HCT116 (cell line): Measurements from ENCODE around the gene PPM1A. TPM values are rescaled to one million over a fixed set of nuclear protein-coding genes. Genes with fewer than 3 reads are reported as not detected.

Source experiments
- ATAC-seq: fragments of 200-7000 bp; cut with Tn5 transposase; 2 replicates; pipeline ENCODE4 v1.9.1; 2020; ENCODE audit warnings: mild to moderate bottlenecking, moderate library complexity
- BruUV-seq: library from RNA; stranded (reverse); fragments of 400-500 nt; replicated peaks from 2 replicates; lab custom pipeline; 2021; lab: Mats Ljungman, UMichigan
- CTCF ChIA-PET: fragments of 300-600 bp; sonication (Branson Sonifier 250); formaldehyde crosslinking; loops from one replicate; lab custom pipeline; 2021; ENCODE audit warnings: antibody characterized with exemption; lab: Charles Lee
- POLR2A ChIA-PET: fragments of 300-600, 350-600 bp; sonication (Branson Sonifier 250); formaldehyde crosslinking; loops from one replicate; lab custom pipeline; 2021; ENCODE audit warnings: antibody characterized with exemption; lab: Charles Lee
- RAD21 ChIA-PET, 2 experiments: fragments of 300-600 bp; sonication (Branson Sonifier 250); formaldehyde crosslinking; loops; one replicate each; lab custom pipeline; 2023; ENCODE audit warnings: low total read pairs in 2 of 2; ENCODE audit not compliant: uncharacterized antibody in 2 of 2, unreplicated experiment in 2 of 2, low non-redundant PET in 1 of 2; lab: Charles Lee
- DNase-seq: peaks from one replicate; pipeline ENCODE4 v3.0.0-alpha.2; 2010; ENCODE audit warnings: low read depth, low spot score
- H2AFZ ChIP-seq: fragments of 200-600 bp; shearing (Covaris generic), sonication (generic); 2 replicates; pipeline ENCODE4 v1.6.1; 2017; ENCODE audit warnings: low read depth, mixed run types, mixed read lengths, antibody characterized with exemption, low read length; ENCODE audit not compliant: poor library complexity, severe bottlenecking
- H3K27ac ChIP-seq: 2 replicates; pipeline ENCODE4 v1.5.1; 2012; ENCODE audit warnings: low read depth, low read length
- H3K27me3 ChIP-seq: fragments of 200-600 bp; sonication (generic); 2 replicates; pipeline ENCODE4 v1.6.1; 2016; ENCODE audit warnings: mixed run types, low read length, mixed read lengths; ENCODE audit not compliant: insufficient read depth
- H3K36me3 ChIP-seq, 2 experiments: fragments of 200-500 bp in 1 of 2; fragments of 200-600 bp in 1 of 2; sonication (Bioruptor generic) in 1 of 2; sonication (generic) in 1 of 2; 2 replicates each; pipeline versions ENCODE4 v1.5.1 to v1.6.1; 2014 to 2016; ENCODE audit warnings: low read length in 2 of 2, inconsistent platforms in 1 of 2, mixed read lengths in 1 of 2, mixed run types in 1 of 2; ENCODE audit not compliant: insufficient read depth in 2 of 2, control insufficient read depth in 1 of 2
- H3K4me1 ChIP-seq, 2 experiments: fragments of 200-600 bp in 1 of 2; sonication (generic) in 1 of 2; 2 replicates each; pipeline versions ENCODE4 v1.5.1 to v1.6.1; 2012 to 2017; ENCODE audit warnings: low read length in 2 of 2, inconsistent platforms in 1 of 2, mild to moderate bottlenecking in 1 of 2, mixed read lengths in 1 of 2, mixed run types in 1 of 2, moderate library complexity in 1 of 2; ENCODE audit not compliant: insufficient read depth in 2 of 2, control insufficient read depth in 1 of 2
- H3K4me2 ChIP-seq: fragments of 200-600 bp; sonication (generic); 2 replicates; pipeline ENCODE4 v1.6.1; 2017; ENCODE audit warnings: mixed run types, low read length, mixed read lengths
- H3K4me3 ChIP-seq, 2 experiments: fragments of 200-600 bp in 1 of 2; sonication (generic) in 1 of 2; replicated peaks in 1 of 2; 2 replicates each; pipeline ENCODE4 v1.5.1; 2011 to 2016; ENCODE audit warnings: low read length in 2 of 2, control low read depth in 1 of 2, low read depth in 1 of 2, mild to moderate bottlenecking in 1 of 2, mixed read lengths in 1 of 2, mixed run types in 1 of 2
- H3K79me2 ChIP-seq: fragments of 200-600 bp; sonication (generic); 2 replicates; pipeline ENCODE4 v1.6.1; 2017; ENCODE audit warnings: mild to moderate bottlenecking, mixed run types, low read length, moderate library complexity, mixed read lengths; ENCODE audit not compliant: insufficient read depth
- H3K9ac ChIP-seq: fragments of 200-600 bp; sonication (generic); 2 replicates; pipeline ENCODE4 v1.6.1; 2016; ENCODE audit warnings: low read length, mixed read lengths
- H3K9me2 ChIP-seq: fragments of 200-600 bp; sonication (generic), shearing (Covaris generic); 2 replicates; pipeline ENCODE4 v1.6.1; 2017; ENCODE audit warnings: mixed run types, mild to moderate bottlenecking, moderate library complexity; ENCODE audit not compliant: insufficient read depth
- H3K9me3 ChIP-seq, 2 experiments: fragments of 200-500 bp in 1 of 2; fragments of 200-600 bp in 1 of 2; sonication (Bioruptor generic) in 1 of 2; sonication (generic) in 1 of 2; 2 replicates each; pipeline ENCODE4 v1.6.1; 2014 to 2017; ENCODE audit warnings: low read length in 2 of 2, mixed read lengths in 2 of 2, inconsistent platforms in 1 of 2, low read depth in 1 of 2, mild to moderate bottlenecking in 1 of 2, mixed run types in 1 of 2, moderate library complexity in 1 of 2; ENCODE audit not compliant: control insufficient read depth in 1 of 2, insufficient read depth in 1 of 2
- H4K20me1 ChIP-seq: fragments of 200-600 bp; sonication (generic), shearing (Covaris generic); 2 replicates; pipeline ENCODE4 v1.6.1; 2017; ENCODE audit warnings: mixed run types, mild to moderate bottlenecking, moderate library complexity; ENCODE audit not compliant: insufficient read depth
- ATF3 ChIP-seq: IDR thresholded peaks from 2 replicates; pipeline ENCODE4 v1.6.1; 2012
- EGR1 ChIP-seq: IDR thresholded peaks from 2 replicates; pipeline ENCODE4 v1.6.1; 2012; ENCODE audit warnings: low read depth
- ELF1 ChIP-seq: IDR thresholded peaks from 2 replicates; pipeline ENCODE4 v1.6.1; 2012; ENCODE audit warnings: low read depth, borderline replicate concordance
- FOSL1 ChIP-seq: IDR thresholded peaks from 2 replicates; pipeline ENCODE4 v1.6.1; 2012; ENCODE audit warnings: low read depth
- JUND ChIP-seq: IDR thresholded peaks from 2 replicates; pipeline ENCODE4 v1.6.1; 2012
- POLR2A ChIP-seq: IDR thresholded peaks from 2 replicates; pipeline ENCODE4 v1.7.0; 2011; ENCODE audit warnings: borderline replicate concordance; ENCODE audit not compliant: insufficient read depth, insufficient read length; ENCODE audit errors: extremely low read depth
- POLR2AphosphoS5 ChIP-seq: IDR thresholded peaks from 2 replicates; pipeline ENCODE4 v1.6.1; 2011; ENCODE audit warnings: mild to moderate bottlenecking, low read depth, low read length, moderate library complexity
- RAD21 ChIP-seq: IDR thresholded peaks from 2 replicates; pipeline ENCODE4 v1.6.1; 2012; ENCODE audit warnings: low read depth, mild to moderate bottlenecking
- SP1 ChIP-seq: IDR thresholded peaks from 2 replicates; pipeline ENCODE4 v1.6.1; 2012; ENCODE audit warnings: low read depth
- TCF7L2 ChIP-seq: IDR thresholded peaks from 2 replicates; pipeline ENCODE4 v1.7.0; 2011; ENCODE audit warnings: borderline replicate concordance, inconsistent platforms; ENCODE audit not compliant: insufficient read depth, insufficient read length; ENCODE audit errors: extremely low read depth
- YY1 ChIP-seq: IDR thresholded peaks from 2 replicates; pipeline ENCODE4 v1.6.1; 2011; ENCODE audit warnings: low read length, low read depth, moderate library complexity, mild to moderate bottlenecking; ENCODE audit not compliant: insufficient replicate concordance; ENCODE audit errors: extremely low read depth
- ZBTB33 ChIP-seq: IDR thresholded peaks from 2 replicates; pipeline ENCODE4 v1.6.1; 2011; ENCODE audit warnings: mild to moderate bottlenecking, low read length, moderate library complexity; ENCODE audit not compliant: insufficient replicate concordance; ENCODE audit errors: extremely low read depth
- ZFX ChIP-seq: fragments of 450-650 bp; IDR thresholded peaks from 2 replicates; pipeline ENCODE4 v1.6.1; 2017
- intact Hi-C: fragments of 100-400 bp; cut with micrococcal nuclease; formaldehyde crosslinking; loops from 2 replicates; pipeline ENCODE4 v1.10.0; 2022
- total RNA-seq: library from RNA; stranded (reverse); gene quantifications from one replicate; pipeline ENCODE4 v1.2.1, GENCODE V29; 2021; ENCODE audit not compliant: unreplicated experiment
- TF ChIP-seq, protein P1 (sequence below): IDR thresholded peaks from 2 replicates; pipeline ENCODE4 v1.6.1; 2012; ENCODE audit warnings: low read depth
- TF ChIP-seq, protein P2 (sequence below): IDR thresholded peaks from 2 replicates; pipeline ENCODE4 v1.6.1; 2012

PPM1A gene
- total RNA-seq, 1 experiment from 2014 or later = 32.8 TPM

DNA sequence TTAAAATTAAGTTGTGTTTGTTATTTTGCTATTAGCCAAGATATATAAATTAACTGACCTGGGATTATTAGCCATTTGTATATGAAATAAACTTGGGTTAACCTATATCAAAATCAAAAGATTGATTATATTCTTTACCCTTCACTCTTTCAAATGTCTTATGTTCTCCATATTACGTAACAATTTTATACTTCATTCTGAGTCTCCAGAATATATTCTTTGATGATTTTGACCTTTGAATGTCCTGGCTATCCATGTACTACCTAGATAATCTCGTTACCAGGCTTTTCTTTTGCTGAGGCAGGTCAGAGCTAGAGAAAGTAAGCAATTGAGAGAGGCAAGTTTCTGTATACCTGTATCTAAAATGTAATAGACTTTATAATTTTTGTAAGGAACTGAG lies 3.6 kb downstream of the PPM1A start (continued):
- no peak for TF ChIP-seq ZBTB33
- TF ChIP-seq ELF1 = no peak
- TF ChIP-seq, protein P1, sequence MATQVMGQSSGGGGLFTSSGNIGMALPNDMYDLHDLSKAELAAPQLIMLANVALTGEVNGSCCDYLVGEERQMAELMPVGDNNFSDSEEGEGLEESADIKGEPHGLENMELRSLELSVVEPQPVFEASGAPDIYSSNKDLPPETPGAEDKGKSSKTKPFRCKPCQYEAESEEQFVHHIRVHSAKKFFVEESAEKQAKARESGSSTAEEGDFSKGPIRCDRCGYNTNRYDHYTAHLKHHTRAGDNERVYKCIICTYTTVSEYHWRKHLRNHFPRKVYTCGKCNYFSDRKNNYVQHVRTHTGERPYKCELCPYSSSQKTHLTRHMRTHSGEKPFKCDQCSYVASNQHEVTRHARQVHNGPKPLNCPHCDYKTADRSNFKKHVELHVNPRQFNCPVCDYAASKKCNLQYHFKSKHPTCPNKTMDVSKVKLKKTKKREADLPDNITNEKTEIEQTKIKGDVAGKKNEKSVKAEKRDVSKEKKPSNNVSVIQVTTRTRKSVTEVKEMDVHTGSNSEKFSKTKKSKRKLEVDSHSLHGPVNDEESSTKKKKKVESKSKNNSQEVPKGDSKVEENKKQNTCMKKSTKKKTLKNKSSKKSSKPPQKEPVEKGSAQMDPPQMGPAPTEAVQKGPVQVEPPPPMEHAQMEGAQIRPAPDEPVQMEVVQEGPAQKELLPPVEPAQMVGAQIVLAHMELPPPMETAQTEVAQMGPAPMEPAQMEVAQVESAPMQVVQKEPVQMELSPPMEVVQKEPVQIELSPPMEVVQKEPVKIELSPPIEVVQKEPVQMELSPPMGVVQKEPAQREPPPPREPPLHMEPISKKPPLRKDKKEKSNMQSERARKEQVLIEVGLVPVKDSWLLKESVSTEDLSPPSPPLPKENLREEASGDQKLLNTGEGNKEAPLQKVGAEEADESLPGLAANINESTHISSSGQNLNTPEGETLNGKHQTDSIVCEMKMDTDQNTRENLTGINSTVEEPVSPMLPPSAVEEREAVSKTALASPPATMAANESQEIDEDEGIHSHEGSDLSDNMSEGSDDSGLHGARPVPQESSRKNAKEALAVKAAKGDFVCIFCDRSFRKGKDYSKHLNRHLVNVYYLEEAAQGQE = no peak
- no peak for TF ChIP-seq ATF3
- TF ChIP-seq YY1 = no peak
- no peak for TF ChIP-seq JUND
- TF ChIP-seq, protein P2, sequence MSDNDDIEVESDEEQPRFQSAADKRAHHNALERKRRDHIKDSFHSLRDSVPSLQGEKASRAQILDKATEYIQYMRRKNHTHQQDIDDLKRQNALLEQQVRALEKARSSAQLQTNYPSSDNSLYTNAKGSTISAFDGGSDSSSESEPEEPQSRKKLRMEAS = no peak
- no peak for TF ChIP-seq ZFX

GRCh38 chr14:60253649-60254048 lies 4.6 kb downstream of the PPM1A start:
- no peaks in the 10 kb centered on the region; the same call in 1 of the 2 replicates for H4K20me1 ChIP-seq
- no peak overlapping the region for H3K27ac ChIP-seq
- ChIA-PET RAD21 (no interaction called here), POLR2A (no interaction called here), CTCF (interaction anchor here (3.1 kb wide), 1 partner anchor 13 kb away, joined by 10 read pairs; no protein-coding TSS in a partner anchor)
- H3K9me2 ChIP-seq = no peaks in the 10 kb centered on the region
- H3K27me3 ChIP-seq = no peaks in the 10 kb centered on the region
- no peak for ATAC-seq
- H3K4me1 ChIP-seq = peaks cover 0 to 13% of the 10 kb centered on the region in 2 experiments; a peak in 3 of 4 replicates
- no peaks in the 10 kb centered on the region for H3K36me3 ChIP-seq
- no peaks in the 10 kb centered on the region for H3K9me3 ChIP-seq
- H3K79me2 ChIP-seq = peaks cover 84% of the 10 kb centered on the region
- H3K4me3 ChIP-seq = no peak overlapping the region
- H2AFZ ChIP-seq = no peak overlapping the region
- intact Hi-C loops = no loop called here
- DNase-seq = no peak
- H3K4me2 ChIP-seq = no peak overlapping the region
- TF ChIP-seq TCF7L2 = no peak
- no peak for TF ChIP-seq SP1
- TF ChIP-seq ELF1 = no peak
- no peak for TF ChIP-seq EGR1
- no peak for TF ChIP-seq JUND
- no peak for TF ChIP-seq POLR2A
- TF ChIP-seq ZFX = no peak
- TF ChIP-seq POLR2AphosphoS5 = no peak
- TF ChIP-seq FOSL1 = no peak
- no peak for TF ChIP-seq YY1
- no peak for TF ChIP-seq RAD21
- BruUV-seq = no TSS peak
- H3K9ac ChIP-seq = no peak overlapping the region
